ENCODE results near the gene AMN. TPM values are rescaled to one million over a fixed set of nuclear protein-coding genes. Genes with fewer than 3 reads are reported as not detected.

The AMN gene
- total RNA-seq, 1 experiment from 2014 or later, result 70.7 TPM

DNA sequence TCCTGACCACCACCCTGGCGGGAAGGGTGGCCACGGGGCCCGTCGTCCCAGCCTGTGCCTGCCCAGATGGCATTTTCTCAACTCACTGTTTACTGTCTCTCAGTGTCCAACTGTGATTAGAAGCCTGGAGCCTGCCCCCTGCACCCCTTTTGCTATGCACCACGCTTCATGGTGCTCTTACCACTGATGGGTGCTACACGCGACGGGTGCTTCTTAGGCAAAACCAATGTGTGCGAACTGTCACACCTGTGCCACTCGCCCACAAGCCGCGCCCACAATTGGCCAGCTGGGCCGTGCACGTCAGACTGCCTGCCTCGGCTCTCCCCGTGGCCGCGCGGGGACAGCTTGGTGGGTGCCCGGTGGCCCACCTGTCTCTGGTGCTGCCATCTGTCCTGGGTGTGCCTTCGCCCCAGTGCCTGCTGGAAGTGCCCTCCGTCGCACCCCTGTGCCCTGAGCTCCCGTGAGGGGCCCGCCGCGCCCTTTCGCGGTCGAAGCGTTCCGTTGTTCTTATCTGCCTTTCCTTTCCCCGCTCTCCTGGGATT is 15.1 kb upstream of the AMN start:
- H3K9me3 ChIP-seq, result no peaks in the 10 kb centered on the region
- Mint-ChIP-seq H3K27ac (ENCODE audit: unreplicated experiment) (no peak overlapping the region), H3K36me3 (ENCODE audit: insufficient read depth, unreplicated experiment) (peaks cover 19% of the 10 kb centered on the region), H3K4me3 (ENCODE audit: unreplicated experiment) (no peak overlapping the region), H3K27me3 (ENCODE audit: insufficient read depth, unreplicated experiment) (no peaks in the 10 kb centered on the region), H3K4me1 (ENCODE audit: low read depth, unreplicated experiment) (no peaks in the 10 kb centered on the region), H3K9me3 (ENCODE audit: unreplicated experiment) (no peaks in the 10 kb centered on the region)
- H3K4me1 ChIP-seq, result no peaks in the 10 kb centered on the region
- H3K4me3 ChIP-seq (ENCODE audit: low read depth, low read length), result no peak overlapping the region
- no peaks in the 10 kb centered on the region; the same call in 1 of the 2 replicates for H3K36me3 ChIP-seq (ENCODE audit: control insufficient read depth, insufficient read depth, low read length)
- BruUV-seq (replicated peaks), result no TSS peak
- intact Hi-C loops (cut with micrococcal nuclease; ENCODE audit: unreplicated experiment), result no loop called here
- no peak for DNase-seq
- ChIA-PET CTCF (no interaction called here), POLR2A (no interaction called here)
- H3K27me3 ChIP-seq (replicated peaks; ENCODE audit: control insufficient read depth, insufficient read depth, low read length), result no peaks in the 10 kb centered on the region
- TF ChIP-seq, protein P1, sequence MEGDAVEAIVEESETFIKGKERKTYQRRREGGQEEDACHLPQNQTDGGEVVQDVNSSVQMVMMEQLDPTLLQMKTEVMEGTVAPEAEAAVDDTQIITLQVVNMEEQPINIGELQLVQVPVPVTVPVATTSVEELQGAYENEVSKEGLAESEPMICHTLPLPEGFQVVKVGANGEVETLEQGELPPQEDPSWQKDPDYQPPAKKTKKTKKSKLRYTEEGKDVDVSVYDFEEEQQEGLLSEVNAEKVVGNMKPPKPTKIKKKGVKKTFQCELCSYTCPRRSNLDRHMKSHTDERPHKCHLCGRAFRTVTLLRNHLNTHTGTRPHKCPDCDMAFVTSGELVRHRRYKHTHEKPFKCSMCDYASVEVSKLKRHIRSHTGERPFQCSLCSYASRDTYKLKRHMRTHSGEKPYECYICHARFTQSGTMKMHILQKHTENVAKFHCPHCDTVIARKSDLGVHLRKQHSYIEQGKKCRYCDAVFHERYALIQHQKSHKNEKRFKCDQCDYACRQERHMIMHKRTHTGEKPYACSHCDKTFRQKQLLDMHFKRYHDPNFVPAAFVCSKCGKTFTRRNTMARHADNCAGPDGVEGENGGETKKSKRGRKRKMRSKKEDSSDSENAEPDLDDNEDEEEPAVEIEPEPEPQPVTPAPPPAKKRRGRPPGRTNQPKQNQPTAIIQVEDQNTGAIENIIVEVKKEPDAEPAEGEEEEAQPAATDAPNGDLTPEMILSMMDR (IDR thresholded peaks at IDR 0.05; ENCODE audit: insufficient read depth in 1 of 2, low read depth in 1 of 2, low read length in 1 of 2, severe bottlenecking in 1 of 2, unreplicated experiment in 1 of 2), result no peak

DNA sequence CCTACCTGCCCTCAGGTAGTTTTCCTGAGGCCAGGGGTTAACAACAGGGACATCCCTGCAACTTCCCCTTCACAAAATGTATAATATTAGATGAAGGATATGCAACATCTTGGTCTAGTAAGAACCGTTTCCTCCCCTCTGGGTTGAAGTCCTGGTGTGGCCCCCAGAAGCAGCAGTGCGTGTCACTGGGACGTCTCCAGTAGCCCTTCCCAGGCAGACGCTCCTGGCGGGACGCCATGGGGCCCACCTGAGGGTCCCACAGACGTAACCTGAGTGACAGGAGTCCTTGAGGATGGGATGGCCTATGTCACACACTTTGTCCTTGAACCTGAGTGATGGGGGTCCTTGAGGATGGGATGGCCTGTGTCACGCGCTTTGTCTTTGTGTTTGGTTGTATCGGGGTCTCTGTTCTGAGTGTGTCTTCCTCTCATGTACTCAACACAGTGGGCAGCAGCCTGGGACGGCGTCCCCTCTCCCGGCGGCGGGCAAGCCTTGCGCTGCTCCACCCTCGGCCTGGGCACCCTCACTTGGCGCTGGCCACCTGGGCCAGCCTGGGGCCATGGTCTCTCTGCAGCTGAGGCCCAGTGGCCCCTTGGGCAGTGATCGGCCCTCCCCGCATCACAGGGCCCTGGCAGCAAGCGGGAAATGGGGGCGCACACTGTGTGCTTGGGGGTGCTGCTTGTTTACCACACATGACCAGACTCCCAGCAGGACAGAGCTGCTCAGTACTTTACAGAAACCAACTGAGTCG is 14.3 kb upstream of the AMN start:
- no peak for DNase-seq
- H3K4me3 ChIP-seq (ENCODE audit: low read depth, low read length), result no peak overlapping the region
- TF ChIP-seq, protein P1 (IDR thresholded peaks at IDR 0.05; ENCODE audit: insufficient read depth in 1 of 2, low read depth in 1 of 2, low read length in 1 of 2, severe bottlenecking in 1 of 2, unreplicated experiment in 1 of 2), result no peak
- Mint-ChIP-seq H3K4me3 (ENCODE audit: unreplicated experiment) (no peak overlapping the region), H3K4me1 (ENCODE audit: low read depth, unreplicated experiment) (no peaks in the 10 kb centered on the region), H3K9me3 (ENCODE audit: unreplicated experiment) (no peaks in the 10 kb centered on the region), H3K27me3 (ENCODE audit: insufficient read depth, unreplicated experiment) (no peaks in the 10 kb centered on the region), H3K27ac (ENCODE audit: unreplicated experiment) (no peak overlapping the region), H3K36me3 (ENCODE audit: insufficient read depth, unreplicated experiment) (peaks cover 15% of the 10 kb centered on the region)
- no peaks in the 10 kb centered on the region for H3K4me1 ChIP-seq
- no peaks in the 10 kb centered on the region for H3K27me3 ChIP-seq (replicated peaks; ENCODE audit: control insufficient read depth, insufficient read depth, low read length)
- intact Hi-C loops (cut with micrococcal nuclease; ENCODE audit: unreplicated experiment), result no loop called here
- H3K9me3 ChIP-seq, result no peaks in the 10 kb centered on the region
- no peaks in the 10 kb centered on the region; the same call in 1 of the 2 replicates for H3K36me3 ChIP-seq (ENCODE audit: control insufficient read depth, insufficient read depth, low read length)
- CTCF ChIA-PET, result interaction anchor here (0.6 kb wide), 1 partner anchor 639 kb away, joined by 3 read pairs; no protein-coding TSS in a partner anchor
- POLR2A ChIA-PET, result interaction anchor here (0.6 kb wide), 1 partner anchor 665 kb away, joined by 5 read pairs; no protein-coding TSS in a partner anchor
- no TSS peak for BruUV-seq (replicated peaks)

DNA sequence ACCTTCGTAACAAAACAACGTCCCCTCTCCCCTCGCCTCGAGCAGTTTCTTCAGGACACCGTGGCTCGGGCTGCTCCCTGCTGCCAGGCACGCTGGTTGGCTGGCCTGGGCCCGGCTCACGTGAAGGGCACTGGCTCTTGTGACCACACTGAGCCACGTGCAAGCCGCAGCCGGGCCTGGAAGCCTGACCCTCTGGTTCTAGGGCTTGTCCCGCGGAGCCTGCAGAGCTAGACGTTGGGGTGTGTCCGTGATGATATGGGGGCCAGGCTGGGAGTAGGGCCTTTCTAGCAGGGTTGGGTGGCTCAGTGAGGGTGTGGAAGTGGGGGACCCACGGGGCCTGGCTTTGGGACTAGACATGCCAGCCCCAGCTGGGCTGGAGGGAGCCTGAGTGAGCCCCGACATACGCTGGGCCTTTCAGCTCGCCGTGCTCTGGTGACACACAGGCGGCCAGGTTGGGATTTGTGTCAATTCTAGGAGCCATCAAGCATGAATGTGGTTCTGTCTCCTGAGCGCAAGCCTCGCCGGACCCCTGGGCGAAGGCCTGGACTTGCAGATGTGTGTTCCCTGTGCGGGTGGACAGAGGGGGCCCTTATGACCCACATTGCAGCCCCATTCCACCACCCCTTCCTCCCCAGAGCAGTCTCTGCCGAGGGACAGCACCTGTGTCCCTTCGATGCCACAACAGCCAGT is 13.6 kb upstream of the AMN start:
- no peak overlapping the region for H3K4me3 Mint-ChIP-seq (ENCODE audit: unreplicated experiment)
- no peak overlapping the region for H3K4me3 ChIP-seq (ENCODE audit: low read depth, low read length)
- no TSS peak for BruUV-seq (replicated peaks)

More for the DNA sequence above, 13.6 kb upstream of the AMN start:
- Histone ChIP-seq H3K27me3 (replicated peaks; ENCODE audit: control insufficient read depth, insufficient read depth, low read length) (no peaks in the 10 kb centered on the region), H3K36me3 (ENCODE audit: control insufficient read depth, insufficient read depth, low read length) (no peaks in the 10 kb centered on the region; the same call in 1 of the 2 replicates), H3K4me1 (no peaks in the 10 kb centered on the region), H3K9me3 (no peaks in the 10 kb centered on the region)
- Mint-ChIP-seq H3K27me3 (ENCODE audit: insufficient read depth, unreplicated experiment) (no peaks in the 10 kb centered on the region), H3K27ac (ENCODE audit: unreplicated experiment) (no peak overlapping the region), H3K36me3 (ENCODE audit: insufficient read depth, unreplicated experiment) (peaks cover 15% of the 10 kb centered on the region), H3K9me3 (ENCODE audit: unreplicated experiment) (no peaks in the 10 kb centered on the region), H3K4me1 (ENCODE audit: low read depth, unreplicated experiment) (no peaks in the 10 kb centered on the region)
- no peak for DNase-seq
- TF ChIP-seq, protein P1 (IDR thresholded peaks at IDR 0.05; ENCODE audit: insufficient read depth in 1 of 2, low read depth in 1 of 2, low read length in 1 of 2, severe bottlenecking in 1 of 2, unreplicated experiment in 1 of 2), result no peak
- ChIA-PET CTCF (interaction anchor here (0.6 kb wide), 1 partner anchor 638 kb away, joined by 3 read pairs; no protein-coding TSS in a partner anchor), POLR2A (interaction anchor here (0.6 kb wide), 1 partner anchor 664 kb away, joined by 5 read pairs; no protein-coding TSS in a partner anchor)
- intact Hi-C loops (cut with micrococcal nuclease; ENCODE audit: unreplicated experiment), result no loop called here
